ENCODE measurements around the gene IREB2.

GRCh38 chr15:78454992-78455391 lies 17.0 kb downstream of the IREB2 start:
- TF ChIP-seq POLR2AphosphoS5 (IDR thresholded peaks at IDR 0.05) = no peak
- TF ChIP-seq CTCF (IDR thresholded peaks at IDR 0.05) = no peak
- no peak for TF ChIP-seq EP300 (IDR thresholded peaks at IDR 0.05)

Data from upper lobe of left lung (tissue), 4 donors.